Psoas muscle (tissue), 8 donors: ENCODE measurements around the gene PDP2. TPM values are rescaled to one million over a fixed set of nuclear protein-coding genes. Genes with fewer than 3 reads are reported as not detected.
A peak's percentile ranks its signal among the peaks of the same experiment; 100 is the strongest.
"Not testable (repeated sequence)": the region's sequence is repeated elsewhere in the genome, so short reads cannot be mapped to it uniquely, and the experiment has no call there.

Experiments
- ATAC-seq, 4 donors: fragments of 200-7000 bp; cut with Tn5 transposase; one replicate each; pipeline ENCODE4 v1.9.1; 2020; ENCODE audit warnings: moderate library complexity in 3 of 4, mild to moderate bottlenecking in 2 of 4
- DNase-seq, 2 donors: peaks; one replicate each; pipeline ENCODE4 v3.0.0-alpha.2; 2020
- H3K27ac ChIP-seq: fragments of 200-600 bp; one replicate; pipeline ENCODE4 v1.8.0; 2022
- H3K27me3 ChIP-seq, 3 donors: fragments of 200-600 bp in 1 of 3; one replicate each; pipeline versions ENCODE4 v1.6.1 to v1.8.0; 2013 to 2022; ENCODE audit warnings: low read length in 2 of 3, mild to moderate bottlenecking in 2 of 3, moderate library complexity in 1 of 3; ENCODE audit not compliant: insufficient read depth in 3 of 3
- H3K36me3 ChIP-seq, 2 donors: fragments of 200-600 bp in 1 of 2; one replicate each; pipeline versions ENCODE4 v1.6.1 to v1.8.0; 2013 to 2022; ENCODE audit warnings: low read depth in 1 of 2, mild to moderate bottlenecking in 1 of 2, moderate library complexity in 1 of 2; ENCODE audit not compliant: insufficient read depth in 1 of 2
- H3K4me1 ChIP-seq: fragments of 200-600 bp; one replicate; pipeline ENCODE4 v1.8.0; 2022
- H3K4me3 ChIP-seq: fragments of 200-600 bp; one replicate; pipeline ENCODE4 v1.8.0; 2022; ENCODE audit warnings: mild to moderate bottlenecking
- H3K9me3 ChIP-seq: fragments of 200-600 bp; one replicate; pipeline ENCODE4 v1.8.0; 2022
- WGBS, 3 donors: extraction: QIAGEN DNeasy Blood & Tissue Kit; methylation state at CpG; one replicate each; pipeline versions ENCODE4 v1.1.6 to v1.1.7; 2013; 5-methylcytosine and 5-hydroxymethylcytosine counted together
- intact Hi-C, 2 donors: fragments of 100-400 bp; cut with DNase I; formaldehyde crosslinking; loops; one replicate each; pipeline versions ENCODE4 v1.11.0 to v1.14.2; 2022
- polyA plus RNA-seq, 3 donors: library from polyadenylated mRNA; stranded (reverse); fragments of 200-250 nt; gene quantifications; one replicate each; pipeline ENCODE4 v1.2.3, GENCODE V29; 2013
- total RNA-seq, 4 donors: library from RNA; stranded (reverse); fragmentation: NEBNext Ultra II Directional in 2 of 4; extraction: Animal tissue kit (Norgen Biotek cat#: 25700) in 2 of 4; gene quantifications; one replicate each; pipeline versions ENCODE4 v1.2.1 to v1.2.4, GENCODE V29; 2021 to 2023
- TF ChIP-seq, protein P1 (sequence below): fragments of 200-600 bp; IDR thresholded peaks from one replicate; pipeline ENCODE4 v1.8.0; 2022; ENCODE audit warnings: antibody characterized with exemption
- donor health status: healthy with polysubstance abuse.
- donor health status: DM: no; HTN: no; CAD: no; lungs with moderate emphysema.
- donor health status: Bipolar disorder and iron deficiency.
- donor health status: healthy.
- donor health status: DM: yes; HTN: yes; CAD: no.
- donor health status: DM: no; HTN: no; CAD: no.
- donor health status: DM: no; HTN: no; CAD: no.
- donor health status: DM: yes; HTN: yes; CAD: no.

The PDP2 gene
- total and polyA plus RNA-seq, 7 donors: 1.0 to 5.2 (median 3.0) TPM

DNA sequence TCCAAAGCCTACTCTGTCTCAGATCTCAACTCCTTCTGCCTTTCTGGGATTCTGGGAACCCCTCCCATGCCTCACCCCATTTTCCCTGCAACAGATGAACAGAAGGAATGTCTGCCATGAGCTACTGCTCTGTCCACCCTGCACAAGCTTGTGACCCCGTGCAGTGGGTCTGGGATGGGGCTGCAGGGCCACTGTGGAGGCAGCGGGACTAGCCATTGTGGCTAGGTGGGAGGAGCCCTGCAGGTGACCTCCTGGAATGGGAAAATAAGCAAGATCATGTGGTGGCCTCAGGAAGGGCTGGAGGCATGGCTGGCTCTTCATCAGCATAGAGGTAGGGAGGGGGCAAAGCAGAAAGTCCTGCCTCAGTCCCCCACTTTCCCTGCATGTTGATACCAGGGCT is 13.7 kb downstream of the PDP2 start:
- Histone ChIP-seq H3K27ac (no peak overlapping the region), H3K4me3 (no peak overlapping the region), H3K27me3 (no peaks in the 10 kb centered on the region), H3K36me3 (no peaks in the 10 kb centered on the region), H3K9me3 (no peaks in the 10 kb centered on the region), H3K4me1 (peaks cover 7% of the 10 kb centered on the region)
- intact Hi-C loops: loop anchor here (5.0 to 10.0 kb wide), 2 partner anchors 61 to 263 kb away; partner anchors contain the start of genes FBXL8 (in 1 of the 2) and TRADD (in 1 of the 2)
- WGBS, 3 donors: 61 to 77% (median 74%) methylated on average over 2 of the region's 2 CpGs
- ATAC-seq (no peak), DNase-seq (no peak)
- TF ChIP-seq, protein P1, sequence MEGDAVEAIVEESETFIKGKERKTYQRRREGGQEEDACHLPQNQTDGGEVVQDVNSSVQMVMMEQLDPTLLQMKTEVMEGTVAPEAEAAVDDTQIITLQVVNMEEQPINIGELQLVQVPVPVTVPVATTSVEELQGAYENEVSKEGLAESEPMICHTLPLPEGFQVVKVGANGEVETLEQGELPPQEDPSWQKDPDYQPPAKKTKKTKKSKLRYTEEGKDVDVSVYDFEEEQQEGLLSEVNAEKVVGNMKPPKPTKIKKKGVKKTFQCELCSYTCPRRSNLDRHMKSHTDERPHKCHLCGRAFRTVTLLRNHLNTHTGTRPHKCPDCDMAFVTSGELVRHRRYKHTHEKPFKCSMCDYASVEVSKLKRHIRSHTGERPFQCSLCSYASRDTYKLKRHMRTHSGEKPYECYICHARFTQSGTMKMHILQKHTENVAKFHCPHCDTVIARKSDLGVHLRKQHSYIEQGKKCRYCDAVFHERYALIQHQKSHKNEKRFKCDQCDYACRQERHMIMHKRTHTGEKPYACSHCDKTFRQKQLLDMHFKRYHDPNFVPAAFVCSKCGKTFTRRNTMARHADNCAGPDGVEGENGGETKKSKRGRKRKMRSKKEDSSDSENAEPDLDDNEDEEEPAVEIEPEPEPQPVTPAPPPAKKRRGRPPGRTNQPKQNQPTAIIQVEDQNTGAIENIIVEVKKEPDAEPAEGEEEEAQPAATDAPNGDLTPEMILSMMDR: no peak

DNA sequence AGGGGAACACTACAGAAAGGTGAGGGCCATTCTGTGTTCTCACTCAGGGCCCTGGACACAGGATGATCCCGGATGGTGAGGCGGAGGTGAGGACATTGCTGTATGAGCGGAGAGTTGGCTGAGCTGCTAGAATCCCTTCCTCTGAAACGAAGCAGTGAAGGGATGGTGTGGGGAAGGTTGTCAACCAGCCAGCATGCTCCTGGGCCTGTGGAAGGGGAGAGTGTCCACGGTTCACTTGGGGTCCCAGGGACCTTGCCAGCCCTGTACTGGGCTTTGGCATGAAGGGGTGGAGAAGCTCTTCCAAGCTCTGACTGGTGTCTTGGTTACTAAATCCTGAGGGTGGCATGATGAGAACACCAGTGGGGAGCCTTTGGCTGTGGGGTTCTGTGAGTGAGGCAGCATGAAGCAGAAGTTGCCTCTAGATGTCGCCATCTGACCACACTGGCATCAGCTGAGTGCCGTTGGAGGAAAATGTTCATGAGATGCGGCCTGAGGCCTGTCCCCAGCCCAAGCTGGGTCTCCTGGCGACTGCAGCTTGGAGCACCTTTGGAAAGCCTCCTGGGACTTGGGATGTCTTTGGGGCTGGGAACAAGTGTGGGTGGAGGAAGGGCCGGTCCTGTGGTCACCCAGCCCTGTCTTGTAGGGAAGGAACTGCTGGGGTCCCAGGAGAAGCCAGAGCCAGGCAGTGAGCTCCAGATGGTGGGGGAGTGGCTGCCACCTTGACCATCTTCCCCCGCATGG is 14.8 kb downstream of the PDP2 start:
- intact Hi-C loops: loop anchor here (5.0 to 10.0 kb wide), 4 partner anchors 37 to 262 kb away; partner anchors contain the start of genes CIAO2B (in 1 of the 2), FBXL8 (in 1 of the 2) and TRADD (in 1 of the 2)
- 33 to 41% (median 37%) methylated on average over 11 of the region's 11 CpGs for WGBS, 3 donors
- Histone ChIP-seq H3K36me3 (no peaks in the 10 kb centered on the region), H3K4me1 (peaks cover 17% of the 10 kb centered on the region), H3K27me3 (no peaks in the 10 kb centered on the region), H3K27ac (peak overlapping the region; percentile 30), H3K9me3 (no peaks in the 10 kb centered on the region), H3K4me3 (no peak overlapping the region)
- ATAC-seq (peak; percentile 69 to 79 (median 76)), DNase-seq (peak; percentile 64 to 78)
- TF ChIP-seq, protein P1: peak; percentile 83

DNA sequence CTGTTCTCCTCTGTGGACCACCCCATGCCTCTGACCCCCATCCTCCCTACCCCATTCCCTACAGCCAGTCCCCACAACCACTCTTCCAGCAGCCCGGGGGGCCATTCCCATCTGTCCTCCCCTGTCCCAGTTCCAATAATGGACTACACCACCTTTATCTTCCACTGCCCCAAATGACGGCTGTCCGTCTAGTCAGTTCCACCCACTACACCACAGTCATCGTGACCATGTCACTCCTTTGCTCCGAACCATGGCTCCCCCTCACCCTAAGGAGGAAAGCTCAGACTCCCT is 15.3 kb downstream of the PDP2 start:
- DNase-seq (no peak), ATAC-seq (no peak)
- intact Hi-C loops: loop anchor here (5.0 to 10.0 kb wide), 3 partner anchors 37 to 59 kb away; partner anchors contain the start of gene CIAO2B (in 1 of the 2)
- H3K27ac ChIP-seq: peak overlapping the region; percentile 30
- H3K36me3 ChIP-seq: no peaks in the 10 kb centered on the region
- H3K9me3 ChIP-seq: no peaks in the 10 kb centered on the region
- H3K27me3 ChIP-seq: no peaks in the 10 kb centered on the region
- 81 to 95% (median 83%) methylated on average over 5 of the region's 5 CpGs for WGBS, 3 donors
- peaks cover 21% of the 10 kb centered on the region for H3K4me1 ChIP-seq
- TF ChIP-seq, protein P1: no peak
- no peak overlapping the region for H3K4me3 ChIP-seq

DNA sequence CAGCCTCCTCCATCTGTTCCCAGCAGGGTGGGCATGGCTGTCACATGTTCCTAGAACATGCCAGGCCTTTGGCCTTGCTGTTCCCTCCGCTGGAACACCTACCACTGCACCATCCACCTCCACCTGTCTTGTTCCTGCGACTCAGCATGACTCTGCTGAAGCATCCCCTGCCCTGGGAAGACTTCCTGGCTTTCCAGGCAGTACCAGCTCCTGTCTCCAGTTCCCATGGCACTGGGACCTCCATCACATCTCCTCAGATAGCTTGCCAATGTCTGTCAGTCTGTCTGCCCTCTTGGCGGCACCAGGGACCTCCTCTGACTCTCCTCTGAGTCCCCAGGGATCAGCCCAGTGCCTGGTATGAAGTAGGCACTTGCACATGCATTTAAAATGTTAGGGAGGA is 15.7 kb downstream of the PDP2 start:
- Histone ChIP-seq H3K27me3 (no peaks in the 10 kb centered on the region), H3K27ac (no peak overlapping the region), H3K4me1 (peaks cover 24% of the 10 kb centered on the region), H3K4me3 (no peak overlapping the region), H3K9me3 (no peaks in the 10 kb centered on the region), H3K36me3 (no peaks in the 10 kb centered on the region)
- TF ChIP-seq, protein P1: no peak
- DNase-seq (no peak), ATAC-seq (no peak)
- WGBS, 3 donors: 90 to 96% (median 92%) methylated on average over 3 of the region's 3 CpGs
- intact Hi-C loops: loop anchor here (5.0 to 10.0 kb wide), 3 partner anchors 36 to 59 kb away; partner anchors contain the start of gene CIAO2B (in 1 of the 2)

DNA sequence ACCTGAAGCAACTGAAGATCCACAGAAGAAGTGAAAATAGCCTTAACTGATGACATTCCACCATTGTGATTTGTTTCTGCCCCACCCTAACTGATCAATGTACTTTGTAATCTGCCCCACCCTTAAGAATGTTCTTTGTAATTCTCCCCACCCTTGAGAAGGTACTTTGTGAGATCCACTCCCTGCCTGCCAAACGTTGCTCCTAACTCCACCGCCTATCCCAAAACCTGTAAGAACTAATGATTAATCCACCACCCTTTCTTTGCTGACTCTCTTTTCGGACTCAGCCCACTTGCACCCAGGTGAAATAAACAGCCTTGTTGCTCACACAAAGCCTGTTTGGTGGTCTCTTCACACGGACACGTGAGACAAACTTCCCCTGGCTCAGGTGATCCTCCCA is 16.4 kb downstream of the PDP2 start:
- H3K9me3 ChIP-seq, H3K36me3 ChIP-seq, ATAC-seq, H3K4me3 ChIP-seq, DNase-seq, H3K27me3 ChIP-seq, H3K27ac ChIP-seq: not testable (repeated sequence)
- peaks cover 31% of the 10 kb centered on the region for H3K4me1 ChIP-seq
- 81 to 88% (median 83%) methylated on average over 5 of the region's 5 CpGs for WGBS, 3 donors
- intact Hi-C loops: loop anchor here (5.0 to 10.0 kb wide), 3 partner anchors 36 to 58 kb away; partner anchors contain the start of gene CIAO2B (in 1 of the 2)
